HK-2 (cell line): ENCODE results near the gene IFITM5.
"Not testable (repeated sequence)": the region's sequence is repeated elsewhere in the genome, so short reads cannot be mapped to it uniquely, and the experiment has no call there.

Experiments used
- DNase-seq: peaks from one replicate; pipeline ENCODE4 v3.0.0-alpha.2; 2018; ENCODE audit not compliant: unreplicated experiment

Gene IFITM5

DNA sequence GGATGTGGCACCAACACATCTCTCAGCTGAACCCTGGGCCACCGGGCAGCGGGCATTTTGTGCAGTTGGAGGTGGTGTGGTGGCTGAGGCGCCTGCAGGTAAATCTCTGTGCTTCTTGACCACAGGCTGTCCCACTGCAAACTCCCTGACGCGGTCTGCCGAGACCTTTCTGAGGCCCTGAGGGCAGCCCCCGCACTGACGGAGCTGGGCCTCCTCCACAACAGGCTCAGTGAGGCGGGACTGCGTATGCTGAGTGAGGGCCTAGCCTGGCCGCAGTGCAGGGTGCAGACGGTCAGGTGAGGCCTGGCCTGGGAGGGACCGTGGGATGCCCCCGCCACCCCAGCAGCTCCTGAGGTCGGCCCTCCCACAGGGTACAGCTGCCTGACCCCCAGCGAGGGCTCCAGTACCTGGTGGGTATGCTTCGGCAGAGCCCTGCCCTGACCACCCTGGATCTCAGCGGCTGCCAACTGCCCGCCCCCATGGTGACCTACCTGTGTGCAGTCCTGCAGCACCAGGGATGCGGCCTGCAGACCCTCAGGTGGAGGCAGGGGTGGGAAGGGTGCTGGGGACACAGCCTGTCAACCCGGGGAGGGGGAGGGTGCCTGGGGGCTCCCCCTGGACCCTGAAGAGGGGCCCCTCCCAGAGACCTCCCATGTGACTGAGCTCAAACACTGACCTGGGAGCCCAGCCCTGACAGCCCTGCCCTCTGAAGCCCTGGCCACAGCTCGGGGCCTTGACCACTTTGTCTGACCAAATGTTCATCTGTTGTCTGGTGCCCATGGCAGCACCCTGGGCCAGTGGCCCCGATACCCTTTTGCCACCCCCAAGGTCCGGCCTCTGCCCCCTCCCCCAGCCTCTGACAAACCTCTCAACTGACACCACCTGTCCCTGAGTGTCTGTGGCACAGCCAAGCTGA is 15.0 kb downstream of the IFITM5 start:
- no peak for DNase-seq

- DNase-seq = no peak
Observed at GRCh38 chr11:283405-284104, 15.8 kb downstream of the IFITM5 start.

DNA sequence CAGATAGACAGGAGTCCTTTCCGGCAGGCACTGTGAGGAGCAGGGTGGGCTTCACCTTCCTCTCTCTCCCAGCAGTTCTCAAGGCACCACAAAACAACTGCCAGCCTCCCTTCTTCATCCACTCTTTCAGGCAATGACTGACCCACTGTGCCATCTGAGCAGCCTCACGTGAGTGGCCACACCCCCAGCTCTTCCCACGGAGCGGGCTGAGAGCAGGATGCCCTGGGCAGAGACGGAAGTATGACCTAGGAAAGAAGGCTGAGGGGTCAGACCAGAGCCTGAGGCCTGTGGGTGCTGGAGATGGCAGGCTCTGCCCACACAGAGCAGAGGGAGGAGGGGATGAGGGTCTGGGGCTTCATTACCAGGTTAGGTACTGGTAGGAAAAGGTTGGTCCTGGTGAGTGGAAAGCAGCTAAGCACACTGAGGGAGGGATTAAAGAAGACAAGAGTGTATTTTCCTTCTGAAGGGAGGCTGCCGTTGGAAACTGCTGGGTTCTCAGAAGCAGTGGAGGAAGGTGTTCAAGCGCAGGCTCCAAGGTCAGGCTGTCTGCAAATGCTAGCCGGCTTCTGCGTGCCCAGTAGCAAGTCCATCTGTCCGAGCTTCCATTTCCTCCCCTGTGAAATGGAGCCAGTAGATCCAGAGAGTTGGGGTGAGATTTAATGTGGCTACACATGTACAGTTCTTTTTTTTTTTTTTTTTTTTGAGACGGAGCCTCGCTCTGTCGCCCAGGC is 16.5 kb downstream of the IFITM5 start:
- no peak for DNase-seq

DNA sequence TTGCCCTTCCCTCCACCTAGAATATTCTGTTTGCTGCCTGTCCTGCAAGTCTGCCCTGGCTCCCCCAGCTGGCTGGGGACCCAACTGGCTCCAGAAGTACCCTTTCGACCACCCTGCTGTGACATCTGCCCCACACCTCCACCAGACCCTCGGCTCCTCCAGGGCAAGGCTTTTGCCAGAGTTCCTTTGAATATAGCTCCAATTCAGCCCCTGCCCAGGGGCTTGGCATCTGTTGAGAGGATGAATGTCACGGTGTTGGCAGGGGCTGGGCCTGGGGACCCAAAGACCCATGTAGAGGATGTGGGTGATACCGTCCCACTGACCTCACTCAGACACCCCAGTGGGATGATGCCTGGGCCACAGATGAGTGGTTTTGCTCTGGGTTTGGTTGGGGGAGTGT is 17.2 kb downstream of the IFITM5 start:
- no peak for DNase-seq

- no peak for DNase-seq
Observed at GRCh38 chr11:281486-282161, 17.7 kb downstream of the IFITM5 start.

DNA sequence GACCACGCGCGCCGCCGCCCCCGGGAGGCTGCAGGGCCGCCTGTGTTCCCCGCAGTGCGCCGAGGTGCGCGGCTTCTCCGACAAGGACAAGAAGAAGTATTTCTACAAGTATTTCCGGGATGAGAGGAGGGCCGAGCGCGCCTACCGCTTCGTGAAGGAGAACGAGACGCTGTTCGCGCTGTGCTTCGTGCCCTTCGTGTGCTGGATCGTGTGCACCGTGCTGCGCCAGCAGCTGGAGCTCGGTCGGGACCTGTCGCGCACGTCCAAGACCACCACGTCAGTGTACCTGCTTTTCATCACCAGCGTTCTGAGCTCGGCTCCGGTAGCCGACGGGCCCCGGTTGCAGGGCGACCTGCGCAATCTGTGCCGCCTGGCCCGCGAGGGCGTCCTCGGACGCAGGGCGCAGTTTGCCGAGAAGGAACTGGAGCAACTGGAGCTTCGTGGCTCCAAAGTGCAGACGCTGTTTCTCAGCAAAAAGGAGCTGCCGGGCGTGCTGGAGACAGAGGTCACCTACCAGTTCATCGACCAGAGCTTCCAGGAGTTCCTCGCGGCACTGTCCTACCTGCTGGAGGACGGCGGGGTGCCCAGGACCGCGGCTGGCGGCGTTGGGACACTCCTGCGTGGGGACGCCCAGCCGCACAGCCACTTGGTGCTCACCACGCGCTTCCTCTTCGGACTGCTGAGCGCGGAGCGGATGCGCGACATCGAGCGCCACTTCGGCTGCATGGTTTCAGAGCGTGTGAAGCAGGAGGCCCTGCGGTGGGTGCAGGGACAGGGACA is 18.4 kb downstream of the IFITM5 start:
- no peak for DNase-seq

DNA sequence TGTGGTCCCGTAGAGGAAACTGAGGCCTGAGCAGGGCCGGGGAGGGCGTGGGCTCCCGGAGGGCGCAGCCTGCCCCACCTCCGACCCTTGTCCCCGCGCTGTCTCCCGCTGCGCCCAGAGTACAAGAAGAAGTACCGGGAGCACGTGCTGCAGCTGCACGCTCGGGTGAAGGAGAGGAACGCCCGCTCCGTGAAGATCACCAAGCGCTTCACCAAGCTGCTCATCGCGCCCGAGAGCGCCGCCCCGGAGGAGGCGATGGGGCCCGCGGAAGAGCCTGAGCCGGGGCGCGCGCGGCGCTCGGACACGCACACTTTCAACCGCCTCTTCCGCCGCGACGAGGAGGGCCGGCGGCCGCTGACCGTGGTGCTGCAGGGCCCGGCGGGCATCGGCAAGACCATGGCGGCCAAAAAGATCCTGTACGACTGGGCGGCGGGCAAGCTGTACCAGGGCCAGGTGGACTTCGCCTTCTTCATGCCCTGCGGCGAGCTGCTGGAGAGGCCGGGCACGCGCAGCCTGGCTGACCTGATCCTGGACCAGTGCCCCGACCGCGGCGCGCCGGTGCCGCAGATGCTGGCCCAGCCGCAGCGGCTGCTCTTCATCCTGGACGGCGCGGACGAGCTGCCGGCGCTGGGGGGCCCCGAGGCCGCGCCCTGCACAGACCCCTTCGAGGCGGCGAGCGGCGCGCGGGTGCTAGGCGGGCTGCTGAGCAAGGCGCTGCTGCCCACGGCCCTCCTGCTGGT is 19.2 kb downstream of the IFITM5 start:
- DNase-seq = peak; percentile 35

DNA sequence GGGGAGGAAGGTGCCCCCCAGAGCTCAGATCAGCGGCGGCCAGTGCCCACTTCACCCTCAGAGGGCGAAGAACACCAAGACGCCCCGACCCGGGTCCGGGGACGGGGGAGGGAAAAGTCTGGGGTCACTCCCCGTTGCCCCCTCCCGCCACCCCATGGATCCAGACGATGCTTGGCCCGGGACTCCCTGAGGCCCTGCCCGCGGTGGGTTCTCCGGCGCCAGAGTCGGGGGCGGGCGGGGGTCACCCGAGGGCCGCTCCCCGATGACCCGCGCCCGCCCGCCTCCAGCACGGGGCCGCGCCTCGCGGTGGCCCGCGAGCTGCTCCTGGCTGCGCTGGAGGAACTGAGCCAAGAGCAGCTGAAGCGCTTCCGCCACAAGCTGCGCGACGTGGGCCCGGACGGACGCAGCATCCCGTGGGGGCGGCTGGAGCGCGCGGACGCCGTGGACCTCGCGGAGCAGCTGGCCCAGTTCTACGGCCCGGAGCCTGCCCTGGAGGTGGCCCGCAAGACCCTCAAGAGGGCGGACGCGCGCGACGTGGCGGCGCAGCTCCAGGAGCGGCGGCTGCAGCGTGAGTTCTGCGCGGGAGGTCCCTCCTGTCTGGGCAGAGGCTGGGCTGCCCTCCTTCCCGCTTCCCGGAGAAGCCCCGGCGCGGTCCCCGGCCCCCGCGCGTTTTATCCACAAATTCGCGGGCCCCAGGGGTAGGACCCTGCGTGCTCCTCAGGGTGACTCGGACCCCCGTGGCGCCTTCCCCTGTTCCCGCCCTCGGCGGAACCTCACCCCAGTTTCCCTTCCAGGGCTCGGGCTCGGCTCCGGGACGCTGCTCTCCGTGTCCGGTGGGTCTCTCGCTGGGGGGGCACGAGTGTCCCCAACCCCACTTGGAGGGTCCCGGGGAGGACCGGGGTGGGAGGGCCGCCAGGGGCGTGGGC is 20.0 kb downstream of the IFITM5 start:
- no peak for DNase-seq

DNA sequence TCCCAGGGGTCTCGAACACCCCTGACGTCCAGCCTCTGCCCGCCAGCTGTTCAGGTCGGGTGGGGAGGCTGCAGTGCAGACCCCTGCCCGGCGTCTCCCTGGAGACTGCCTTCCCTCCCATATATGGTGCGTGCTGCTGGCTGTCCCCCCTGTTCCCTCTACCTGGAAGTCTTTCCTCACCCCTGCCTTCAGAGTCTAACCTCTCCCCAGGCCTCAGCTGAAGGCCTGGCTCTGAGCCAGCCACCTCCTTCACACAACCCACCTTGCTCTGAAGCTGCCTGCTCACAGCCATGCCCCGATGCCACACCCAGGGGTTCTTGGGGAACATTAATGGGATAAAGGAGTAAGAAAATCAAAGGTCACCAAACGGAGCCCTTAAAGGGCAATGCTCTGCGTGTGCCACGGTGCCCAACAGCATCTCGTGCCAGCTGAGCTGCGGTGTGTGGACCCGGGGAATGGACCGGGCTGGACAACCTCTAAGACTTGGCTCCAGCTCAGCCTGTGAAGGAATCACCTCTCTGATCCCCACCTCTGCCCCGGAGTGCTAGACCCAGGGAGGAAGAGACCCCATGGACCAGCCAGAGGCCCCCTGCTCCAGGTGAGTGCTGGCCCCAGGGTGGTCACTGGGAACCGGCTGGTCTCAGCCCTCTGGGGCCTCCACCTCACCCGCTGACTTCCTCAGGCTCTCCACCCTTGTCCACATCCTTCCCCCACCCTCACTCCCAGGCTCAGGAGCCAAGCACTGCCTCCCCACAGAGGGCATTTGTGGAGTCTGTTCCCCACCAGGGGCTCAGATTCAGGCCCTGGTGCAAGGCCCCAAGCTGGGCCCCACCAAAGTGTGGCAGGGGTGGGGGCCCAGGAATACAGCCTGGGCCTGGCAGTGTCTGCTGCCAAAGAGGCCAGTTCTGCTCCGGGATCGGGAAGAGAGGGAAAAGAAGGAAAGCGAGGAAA is 21.1 kb downstream of the IFITM5 start, which contains the start of gene NLRP6:
TSS of gene NLRP6 (plus strand) at position 407 of the 951 bp plus-strand sequence. CDS start at position 570, 163 bp downstream.
- DNase-seq = no peak

DNA sequence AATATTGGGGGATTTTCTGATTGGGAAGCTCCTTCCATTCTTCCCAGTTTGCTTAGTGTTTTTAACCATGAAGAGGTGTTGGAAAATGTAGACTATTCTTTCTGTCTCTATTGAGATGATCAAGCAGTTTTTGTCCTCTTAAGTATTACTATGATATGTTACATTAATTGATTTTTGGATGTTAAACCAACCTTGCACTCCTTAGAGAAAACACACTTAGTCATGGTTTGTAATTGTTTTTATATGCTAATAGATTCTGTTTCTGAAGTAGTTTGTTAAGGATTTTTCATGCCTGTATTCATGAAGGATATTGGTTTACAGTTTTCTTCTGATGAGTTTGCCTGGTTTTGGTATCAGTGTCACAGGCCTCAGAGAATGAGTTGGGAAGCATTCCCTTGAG is 23.1 kb downstream of the IFITM5 start:
- DNase-seq = no peak

- DNase-seq = no peak
Observed at GRCh38 chr11:272931-273198, 26.5 kb downstream of the IFITM5 start.

DNA sequence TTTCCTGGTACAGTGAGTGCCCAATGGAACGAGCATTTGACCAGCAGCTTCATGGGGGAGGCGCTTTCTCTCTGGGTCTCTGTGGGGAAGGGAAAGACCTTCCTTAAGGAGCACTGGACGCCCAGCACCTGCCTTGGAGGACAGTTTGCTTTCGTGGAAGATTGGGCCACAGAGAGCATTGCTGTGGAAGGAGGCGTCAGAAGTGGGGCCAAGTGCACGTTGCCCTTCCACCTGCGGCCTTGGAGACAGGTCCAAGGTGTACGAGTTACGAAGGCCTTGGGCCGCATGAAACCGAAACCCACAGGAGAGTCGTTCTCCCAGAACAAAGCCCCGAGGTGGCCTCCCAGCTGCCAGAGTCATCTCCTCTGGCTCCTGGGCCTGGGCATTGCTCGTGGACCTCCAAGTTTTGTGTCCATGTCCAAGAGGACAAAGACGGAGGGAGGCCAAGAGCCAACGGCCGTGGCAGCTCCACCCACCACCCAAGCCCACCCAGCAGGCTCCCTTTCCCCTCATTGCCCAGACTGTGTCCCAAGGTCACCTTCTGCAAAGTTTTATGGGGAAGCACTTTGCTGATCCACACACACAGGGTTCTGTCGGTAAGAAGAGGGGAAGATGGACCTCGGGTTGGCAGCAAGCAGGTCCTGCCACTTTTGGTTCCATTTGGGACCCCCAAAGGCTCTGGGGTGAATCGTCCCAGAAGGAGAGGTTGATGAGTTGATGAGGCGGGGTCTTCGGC is 27.0 kb downstream of the IFITM5 start:
- DNase-seq = no peak

- DNase-seq = no peak
Observed at GRCh38 chr11:271319-271715, 28.0 kb downstream of the IFITM5 start.

- no peak for DNase-seq
Observed at GRCh38 chr11:270451-271318, 28.6 kb downstream of the IFITM5 start.

- no peak for DNase-seq
Observed at GRCh38 chr11:269146-269890, 30.0 kb downstream of the IFITM5 start.

DNA sequence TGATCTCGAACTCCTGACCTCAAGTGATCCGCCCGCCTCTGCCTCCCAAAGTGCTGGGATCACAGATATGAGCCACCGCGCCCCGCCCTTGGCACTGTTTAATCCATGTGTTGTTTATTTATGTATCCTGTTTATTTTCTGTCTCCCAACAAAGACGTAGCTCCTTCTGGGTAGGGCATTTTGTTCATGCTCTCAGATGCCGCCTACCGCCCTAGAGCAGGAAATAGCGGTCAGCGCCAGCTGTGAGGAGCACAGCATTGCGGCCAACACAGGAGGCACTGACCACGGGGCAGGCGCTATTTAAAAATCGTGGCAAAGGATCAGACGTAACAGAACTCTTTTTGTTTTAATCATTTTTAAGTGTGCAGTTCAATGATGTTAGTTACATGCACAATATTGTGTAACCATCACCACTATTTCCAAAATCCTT is 30.6 kb downstream of the IFITM5 start:
- not testable (repeated sequence) for DNase-seq
